ENCODE data around the gene KCNK16.

DNA sequence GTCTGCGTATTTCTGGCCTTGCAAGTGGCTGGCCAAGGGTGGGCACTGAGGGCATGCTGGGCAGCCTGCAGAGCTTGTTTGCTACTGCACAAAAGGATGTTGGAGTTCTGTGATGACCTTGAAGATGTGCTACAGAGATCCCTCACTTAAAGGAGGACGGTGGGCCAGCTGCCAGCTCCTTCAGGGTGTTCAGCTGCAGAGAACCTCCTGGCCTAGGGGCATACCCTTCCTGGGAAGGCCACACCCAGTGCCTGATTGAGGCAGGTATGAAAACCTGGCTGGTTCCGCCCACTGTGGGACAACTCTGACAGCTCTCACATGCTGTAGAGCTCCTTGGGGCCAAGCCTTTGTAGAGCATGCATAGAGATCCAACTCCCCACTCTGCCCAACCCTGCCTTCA, 5.2 kb downstream of the KCNK16 start:
- no peak for TF ChIP-seq ZNF274 (IDR thresholded peaks at IDR 0.05; ENCODE audit: insufficient read depth, insufficient read length)
- no peak for TF ChIP-seq SIN3A (IDR thresholded peaks at IDR 0.05; ENCODE audit: low read depth, low read length)
- no peak for TF ChIP-seq REST (IDR thresholded peaks at IDR 0.05; ENCODE audit: low read depth, low read length)
- no peak for TF ChIP-seq CTCF (IDR thresholded peaks at IDR 0.05 in 2 of 3, conservative IDR thresholded peaks at IDR 0.05 in 1 of 3; ENCODE audit: control insufficient read depth in 2 of 3, extremely low read depth in 1 of 3, insufficient read depth in 1 of 3, low read depth in 3 of 3, low read length in 3 of 3)
- TF ChIP-seq, protein P1, sequence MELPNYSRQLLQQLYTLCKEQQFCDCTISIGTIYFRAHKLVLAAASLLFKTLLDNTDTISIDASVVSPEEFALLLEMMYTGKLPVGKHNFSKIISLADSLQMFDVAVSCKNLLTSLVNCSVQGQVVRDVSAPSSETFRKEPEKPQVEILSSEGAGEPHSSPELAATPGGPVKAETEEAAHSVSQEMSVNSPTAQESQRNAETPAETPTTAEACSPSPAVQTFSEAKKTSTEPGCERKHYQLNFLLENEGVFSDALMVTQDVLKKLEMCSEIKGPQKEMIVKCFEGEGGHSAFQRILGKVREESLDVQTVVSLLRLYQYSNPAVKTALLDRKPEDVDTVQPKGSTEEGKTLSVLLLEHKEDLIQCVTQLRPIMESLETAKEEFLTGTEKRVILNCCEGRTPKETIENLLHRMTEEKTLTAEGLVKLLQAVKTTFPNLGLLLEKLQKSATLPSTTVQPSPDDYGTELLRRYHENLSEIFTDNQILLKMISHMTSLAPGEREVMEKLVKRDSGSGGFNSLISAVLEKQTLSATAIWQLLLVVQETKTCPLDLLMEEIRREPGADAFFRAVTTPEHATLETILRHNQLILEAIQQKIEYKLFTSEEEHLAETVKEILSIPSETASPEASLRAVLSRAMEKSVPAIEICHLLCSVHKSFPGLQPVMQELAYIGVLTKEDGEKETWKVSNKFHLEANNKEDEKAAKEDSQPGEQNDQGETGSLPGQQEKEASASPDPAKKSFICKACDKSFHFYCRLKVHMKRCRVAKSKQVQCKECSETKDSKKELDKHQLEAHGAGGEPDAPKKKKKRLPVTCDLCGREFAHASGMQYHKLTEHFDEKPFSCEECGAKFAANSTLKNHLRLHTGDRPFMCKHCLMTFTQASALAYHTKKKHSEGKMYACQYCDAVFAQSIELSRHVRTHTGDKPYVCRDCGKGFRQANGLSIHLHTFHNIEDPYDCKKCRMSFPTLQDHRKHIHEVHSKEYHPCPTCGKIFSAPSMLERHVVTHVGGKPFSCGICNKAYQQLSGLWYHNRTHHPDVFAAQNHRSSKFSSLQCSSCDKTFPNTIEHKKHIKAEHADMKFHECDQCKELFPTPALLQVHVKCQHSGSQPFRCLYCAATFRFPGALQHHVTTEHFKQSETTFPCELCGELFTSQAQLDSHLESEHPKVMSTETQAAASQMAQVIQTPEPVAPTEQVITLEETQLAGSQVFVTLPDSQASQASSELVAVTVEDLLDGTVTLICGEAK (IDR thresholded peaks at IDR 0.05; ENCODE audit: borderline replicate concordance) = no peak
- TF ChIP-seq, protein P2, sequence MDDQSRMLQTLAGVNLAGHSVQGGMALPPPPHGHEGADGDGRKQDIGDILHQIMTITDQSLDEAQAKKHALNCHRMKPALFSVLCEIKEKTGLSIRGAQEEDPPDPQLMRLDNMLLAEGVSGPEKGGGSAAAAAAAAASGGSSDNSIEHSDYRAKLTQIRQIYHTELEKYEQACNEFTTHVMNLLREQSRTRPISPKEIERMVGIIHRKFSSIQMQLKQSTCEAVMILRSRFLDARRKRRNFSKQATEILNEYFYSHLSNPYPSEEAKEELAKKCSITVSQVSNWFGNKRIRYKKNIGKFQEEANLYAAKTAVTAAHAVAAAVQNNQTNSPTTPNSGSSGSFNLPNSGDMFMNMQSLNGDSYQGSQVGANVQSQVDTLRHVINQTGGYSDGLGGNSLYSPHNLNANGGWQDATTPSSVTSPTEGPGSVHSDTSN (IDR thresholded peaks at IDR 0.05; ENCODE audit: insufficient replicate concordance, low read depth, low read length) = no peak
- TF ChIP-seq TARDBP (IDR thresholded peaks at IDR 0.05; ENCODE audit: borderline replicate concordance) = no peak
- no peak for TF ChIP-seq BACH1 (IDR thresholded peaks at IDR 0.05; ENCODE audit: borderline replicate concordance)

Data from GM12878 (cell line).